Activated CD8-positive, alpha-beta memory T cell treated with anti-CD3 and anti-CD28 coated beads, Interleukin-2, amount 50 U/mL, for 48 hours (primary cell): Measurements from ENCODE around the gene IRAK1.

ENCODE experiments used
- DNase-seq: peaks from one replicate; pipeline ENCODE4 v3.0.0-alpha.2; 2020

Gene IRAK1

DNA sequence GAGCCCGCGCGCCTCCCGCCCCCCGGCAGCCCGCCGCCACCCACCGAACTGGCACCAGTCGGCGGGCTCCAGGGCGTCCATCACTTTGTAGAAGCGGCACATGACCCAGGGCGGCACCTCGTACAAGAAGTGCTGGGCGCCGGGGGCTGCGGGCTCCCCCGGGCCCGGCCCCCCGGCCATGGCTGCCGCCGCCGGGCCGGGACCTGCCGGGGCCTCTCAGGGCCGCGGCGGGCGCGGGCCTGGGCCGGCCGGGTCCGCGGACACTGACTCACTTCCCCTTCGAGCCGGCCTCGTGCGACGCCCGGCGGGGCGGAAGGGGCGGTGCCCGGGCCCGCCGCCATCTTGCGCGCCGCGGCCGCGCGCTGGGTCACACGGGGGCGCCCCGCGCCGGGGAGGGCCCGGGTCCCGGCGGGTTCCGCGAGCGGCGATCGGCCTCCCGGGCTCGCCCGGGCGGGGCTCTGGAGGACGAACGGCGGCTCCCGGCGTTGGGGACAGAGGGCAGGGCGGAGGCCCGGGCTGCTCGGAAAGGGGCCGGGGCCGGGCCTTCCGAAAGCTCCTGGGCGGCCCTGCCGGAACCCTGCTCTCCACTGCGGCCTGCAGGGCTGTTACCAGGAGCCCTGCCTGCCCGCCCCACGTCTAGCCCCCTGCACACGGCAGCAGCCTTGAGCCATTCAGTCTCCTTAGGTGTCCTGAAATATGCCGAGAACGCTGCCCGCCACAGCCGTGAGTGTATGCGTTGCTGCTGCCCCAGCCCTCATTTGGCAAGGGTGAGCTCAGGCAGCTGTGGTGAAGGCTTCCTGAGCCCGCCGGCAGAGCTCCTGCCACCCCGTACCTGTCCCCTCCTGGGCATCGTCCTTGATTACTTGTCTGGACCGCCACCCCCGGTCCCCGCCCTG is at the start of gene IRAK1:
Gene IRAK1, minus strand, starts transcription at position 270 of the 896 bp plus-strand sequence. Its CDS starts 90 bp downstream, at position 180.
- DNase-seq: peak; percentile 74

DNA sequence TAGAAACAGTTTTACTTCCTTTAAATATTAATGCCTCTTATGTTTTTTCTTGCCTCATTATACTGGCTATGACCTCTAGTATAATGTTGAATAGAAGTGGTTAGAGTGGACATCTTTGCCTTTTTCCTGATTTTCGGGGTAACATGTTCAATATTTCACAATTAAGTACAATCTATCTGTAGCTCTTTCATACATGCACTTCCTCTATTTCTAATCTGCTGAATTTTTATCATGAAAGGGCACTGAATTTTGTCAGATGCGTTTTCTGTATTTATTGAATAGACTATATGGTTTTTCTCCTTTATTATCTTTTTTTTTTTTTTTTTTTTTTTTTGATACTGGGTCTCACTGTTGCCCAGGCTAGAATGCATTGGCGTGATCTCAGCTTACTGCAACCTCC is 48.9 kb upstream of the IRAK1 start:
- DNase-seq: no peak

DNA sequence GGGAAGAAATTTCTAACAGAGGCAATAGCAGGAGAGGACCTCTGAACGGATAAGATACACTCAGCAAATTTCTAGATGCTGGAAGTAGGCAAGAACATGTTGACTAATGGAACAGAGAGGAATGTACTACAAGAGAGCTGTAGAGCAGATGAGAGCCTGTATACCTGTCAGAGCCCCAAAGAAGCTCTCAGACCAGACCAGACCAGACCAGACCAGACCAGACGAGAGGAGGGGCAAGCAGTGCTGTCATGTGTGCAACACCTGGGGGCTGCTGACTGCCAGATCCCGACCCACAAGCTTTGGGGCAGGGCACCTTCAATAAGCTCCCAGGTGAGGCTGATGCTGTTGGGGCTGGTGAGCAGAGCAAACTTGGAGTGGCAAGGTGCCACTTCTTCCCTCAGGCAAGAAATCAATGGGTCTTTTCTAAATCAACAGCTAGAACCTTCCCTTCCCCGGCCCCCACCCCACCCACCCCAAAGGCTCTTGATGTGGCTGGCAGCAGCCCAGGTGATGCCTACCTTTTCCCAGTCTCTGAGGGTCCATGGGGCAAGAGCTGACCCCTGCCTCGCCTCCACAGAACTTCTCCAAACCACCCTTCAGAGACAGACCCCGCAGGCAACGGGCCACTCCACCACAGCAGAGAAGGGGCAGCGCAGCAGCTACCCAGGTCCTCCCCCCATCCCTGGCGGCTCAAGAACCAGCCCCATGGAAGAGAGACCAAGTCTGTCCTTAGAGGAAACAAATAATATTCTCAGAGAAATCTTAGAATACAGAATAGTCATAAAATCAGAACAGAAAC is 45.1 kb upstream of the IRAK1 start:
- no peak for DNase-seq

DNA sequence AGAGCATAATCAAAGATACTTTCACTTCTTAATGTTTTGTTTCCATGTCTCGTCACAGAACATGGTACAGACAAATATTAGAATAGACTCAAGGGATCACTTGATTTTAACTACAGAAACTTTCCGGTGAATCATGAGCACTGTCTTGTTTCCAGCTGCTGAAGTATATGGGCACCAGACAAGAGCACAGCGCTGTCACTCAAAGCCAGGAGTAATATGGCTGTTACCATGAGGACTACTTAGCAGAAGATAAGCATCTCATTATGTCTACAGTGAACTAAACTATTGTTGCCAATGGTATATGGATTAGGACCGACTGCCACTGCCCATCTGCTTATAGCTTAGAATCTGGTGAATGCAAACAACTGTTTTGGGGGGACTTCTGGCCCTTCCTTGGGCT is 43.5 kb upstream of the IRAK1 start:
- DNase-seq: no peak

DNA sequence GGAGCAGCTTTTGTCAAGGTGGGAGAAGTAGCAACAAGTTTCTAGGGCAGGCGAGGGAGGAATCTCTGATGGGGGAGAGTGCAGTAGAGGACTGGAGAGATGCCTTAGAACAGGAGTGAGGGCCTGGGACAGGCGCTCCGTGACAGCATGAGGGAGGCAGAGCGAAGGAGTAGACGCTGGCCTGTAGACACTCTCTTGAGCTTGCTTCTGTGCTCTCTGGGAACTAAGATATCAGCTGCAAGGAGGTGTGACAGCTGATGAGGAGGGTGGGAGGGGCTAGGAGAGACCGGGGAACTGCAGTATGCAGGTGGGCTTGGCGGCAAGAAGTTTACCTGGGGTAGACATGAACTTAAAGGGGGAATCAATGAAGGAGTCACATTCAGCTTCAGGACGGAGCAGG is 42.1 kb upstream of the IRAK1 start:
- no peak for DNase-seq

DNA sequence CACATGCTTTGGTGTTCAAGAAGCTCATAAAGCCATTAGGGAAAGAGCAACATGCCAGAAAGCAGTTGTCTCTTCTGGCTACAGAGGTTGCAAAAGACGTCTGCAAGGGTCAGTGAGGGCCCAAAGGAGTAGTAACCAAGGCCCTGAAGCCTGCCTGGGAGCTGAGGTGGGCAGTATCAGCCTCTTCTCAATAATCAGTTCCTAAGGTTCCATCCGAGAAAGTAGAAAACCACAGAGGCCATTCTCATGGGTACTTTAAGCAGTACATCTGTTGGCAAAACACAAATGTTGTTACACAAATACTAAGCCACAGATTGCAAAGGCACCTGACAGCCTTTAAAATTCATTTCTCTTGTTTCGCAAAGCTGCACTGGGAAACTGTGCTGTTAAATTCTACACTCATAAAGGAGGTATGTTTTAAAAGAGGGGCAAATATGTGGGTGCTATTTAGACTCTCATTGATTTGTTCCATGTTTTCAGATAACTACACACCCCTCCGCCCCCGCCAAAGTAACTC is 40.1 kb upstream of the IRAK1 start:
- DNase-seq: no peak

DNA sequence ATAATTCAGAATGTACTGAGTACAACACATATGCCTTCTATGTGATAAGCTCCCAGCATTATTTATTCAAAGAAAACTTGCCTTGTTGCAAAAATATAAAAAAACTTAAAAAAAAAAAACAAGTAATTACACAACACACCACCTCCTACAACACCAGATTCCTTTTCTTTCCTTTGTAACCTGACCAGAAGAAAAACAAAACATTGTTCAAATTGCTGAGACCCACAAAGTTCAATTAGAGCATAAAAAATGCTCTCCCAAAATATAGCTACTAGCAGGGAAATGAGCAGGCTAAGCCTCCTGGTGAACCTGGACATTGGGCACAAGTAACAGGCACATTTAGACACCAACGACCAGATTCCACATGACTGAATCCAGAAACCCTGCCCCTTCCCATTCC is 39.5 kb upstream of the IRAK1 start:
- DNase-seq: no peak

DNA sequence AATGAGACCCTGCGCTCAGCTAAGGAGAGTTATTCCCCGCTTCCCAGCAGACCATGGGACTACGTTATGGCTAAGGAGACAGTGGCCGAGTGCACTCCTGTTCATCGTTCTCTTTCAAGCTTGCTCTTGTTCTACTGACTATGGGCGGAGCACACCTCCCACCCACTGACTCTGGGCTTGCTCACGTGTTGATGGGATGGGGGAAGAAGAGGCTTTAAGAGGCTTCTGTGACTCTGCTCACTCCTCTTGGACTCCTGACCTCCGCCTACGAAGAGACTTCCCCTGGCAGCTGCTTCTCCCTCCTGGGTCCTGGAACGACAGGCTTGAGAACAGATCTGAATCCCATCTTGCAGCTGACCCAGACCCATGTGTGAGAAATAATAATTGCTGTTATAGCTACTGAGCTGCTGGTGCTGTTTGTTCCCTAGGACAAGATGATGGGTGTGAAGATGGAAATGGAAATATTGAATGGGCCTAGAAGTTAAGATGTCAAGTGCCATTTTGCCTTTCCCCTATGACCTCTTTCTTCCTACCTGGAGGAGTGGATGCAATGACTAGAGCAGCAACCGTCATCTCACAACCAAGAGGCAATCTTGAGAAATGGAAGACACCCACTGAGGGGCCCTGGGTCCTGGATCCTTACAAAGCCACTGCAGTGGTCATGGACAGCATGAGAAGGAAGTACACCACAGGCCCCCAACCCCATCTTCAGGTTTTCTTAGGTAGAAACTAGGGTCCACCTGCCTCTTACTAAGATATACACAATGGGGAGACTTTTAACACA is 38.7 kb upstream of the IRAK1 start:
- no peak for DNase-seq

DNA sequence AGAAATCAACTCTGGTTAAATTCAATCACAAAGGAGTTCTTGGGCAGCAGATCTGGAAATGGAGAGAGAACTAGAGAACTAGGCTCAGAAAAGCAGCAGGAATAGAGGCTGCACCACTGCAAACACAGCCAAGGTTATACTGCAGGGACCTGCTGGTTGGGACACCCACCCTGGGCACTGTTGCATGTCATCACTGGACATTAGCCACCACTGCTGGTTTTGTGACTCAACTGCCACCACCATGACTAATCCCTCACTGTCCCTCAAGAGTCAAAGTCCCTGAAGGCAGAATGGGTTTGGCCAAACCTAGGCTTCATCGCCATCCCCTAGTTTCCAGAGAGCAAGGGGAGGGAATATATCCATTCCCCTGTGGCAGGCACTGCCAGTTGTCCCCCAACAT is 38.1 kb upstream of the IRAK1 start:
- DNase-seq: no peak

DNA sequence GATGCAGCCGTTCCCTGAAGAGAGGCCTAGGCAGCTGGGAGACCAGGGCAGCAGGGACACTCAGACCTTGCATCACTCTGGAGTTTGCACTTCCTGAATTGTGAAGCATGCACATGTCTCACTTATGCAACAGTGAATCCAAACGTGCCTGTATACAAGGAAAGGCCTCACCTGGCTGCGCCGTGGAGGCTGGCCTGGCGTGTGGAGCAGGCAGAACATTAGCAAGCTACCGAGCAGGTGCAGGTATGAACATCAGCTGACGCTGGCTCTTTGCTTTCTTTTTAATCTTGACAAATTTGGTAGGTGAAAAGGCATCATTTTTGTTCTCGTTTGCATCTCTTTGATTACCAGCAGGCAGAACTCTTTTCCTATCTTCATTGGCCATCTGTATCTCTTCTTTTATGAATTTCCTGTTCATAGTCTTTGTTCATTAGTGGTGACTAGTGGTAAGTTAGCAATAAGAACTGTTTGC is 37.1 kb upstream of the IRAK1 start:
- DNase-seq: no peak

DNA sequence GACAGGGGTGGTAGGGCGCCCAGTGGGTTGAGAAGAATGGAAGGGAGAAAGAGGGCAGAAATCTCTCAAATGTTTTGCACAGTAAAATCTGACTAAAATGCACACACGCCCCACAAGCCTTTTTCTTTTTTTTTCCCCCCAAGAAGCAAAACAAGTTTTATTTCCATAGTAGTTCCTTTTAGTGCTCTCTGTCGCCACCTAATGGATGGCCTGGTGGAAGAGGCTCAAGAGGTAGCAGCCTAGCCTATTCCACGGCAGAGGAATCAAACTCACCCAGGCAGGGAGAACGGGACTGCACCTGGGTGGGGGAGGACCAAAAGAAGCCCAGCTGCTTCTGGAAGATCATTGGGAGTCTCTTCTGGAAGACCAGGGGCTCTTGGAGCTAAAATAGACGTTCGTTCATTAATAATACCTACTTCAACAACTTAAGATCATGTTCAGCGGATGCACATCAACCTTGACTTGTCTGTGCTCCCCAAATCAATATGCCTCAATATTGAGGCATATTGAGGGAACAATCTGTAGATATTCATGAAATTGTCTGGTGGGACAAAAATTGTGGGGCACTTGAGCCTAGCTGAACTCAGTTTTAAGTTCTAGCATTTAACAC is 31.6 kb upstream of the IRAK1 start:
- DNase-seq: peak; percentile 76

DNA sequence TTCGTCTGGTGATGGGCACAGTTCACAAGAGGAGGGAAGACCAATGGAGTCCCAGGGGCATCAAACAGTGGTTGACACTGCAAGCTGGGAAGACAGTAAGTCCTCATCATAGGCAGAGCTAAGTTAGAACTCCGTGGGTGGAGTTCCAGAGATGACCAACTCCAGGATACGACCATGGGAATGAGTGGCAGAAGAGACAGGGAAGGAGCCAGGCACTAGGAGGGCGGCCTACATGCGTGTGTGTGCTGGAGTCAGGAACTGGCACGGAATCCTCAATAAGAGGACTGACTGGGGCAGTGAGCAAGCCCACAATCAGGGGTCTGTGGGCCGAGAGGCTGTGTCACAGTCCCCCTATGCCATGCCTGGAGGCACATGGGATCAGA is 30.4 kb upstream of the IRAK1 start:
- no peak for DNase-seq

DNA sequence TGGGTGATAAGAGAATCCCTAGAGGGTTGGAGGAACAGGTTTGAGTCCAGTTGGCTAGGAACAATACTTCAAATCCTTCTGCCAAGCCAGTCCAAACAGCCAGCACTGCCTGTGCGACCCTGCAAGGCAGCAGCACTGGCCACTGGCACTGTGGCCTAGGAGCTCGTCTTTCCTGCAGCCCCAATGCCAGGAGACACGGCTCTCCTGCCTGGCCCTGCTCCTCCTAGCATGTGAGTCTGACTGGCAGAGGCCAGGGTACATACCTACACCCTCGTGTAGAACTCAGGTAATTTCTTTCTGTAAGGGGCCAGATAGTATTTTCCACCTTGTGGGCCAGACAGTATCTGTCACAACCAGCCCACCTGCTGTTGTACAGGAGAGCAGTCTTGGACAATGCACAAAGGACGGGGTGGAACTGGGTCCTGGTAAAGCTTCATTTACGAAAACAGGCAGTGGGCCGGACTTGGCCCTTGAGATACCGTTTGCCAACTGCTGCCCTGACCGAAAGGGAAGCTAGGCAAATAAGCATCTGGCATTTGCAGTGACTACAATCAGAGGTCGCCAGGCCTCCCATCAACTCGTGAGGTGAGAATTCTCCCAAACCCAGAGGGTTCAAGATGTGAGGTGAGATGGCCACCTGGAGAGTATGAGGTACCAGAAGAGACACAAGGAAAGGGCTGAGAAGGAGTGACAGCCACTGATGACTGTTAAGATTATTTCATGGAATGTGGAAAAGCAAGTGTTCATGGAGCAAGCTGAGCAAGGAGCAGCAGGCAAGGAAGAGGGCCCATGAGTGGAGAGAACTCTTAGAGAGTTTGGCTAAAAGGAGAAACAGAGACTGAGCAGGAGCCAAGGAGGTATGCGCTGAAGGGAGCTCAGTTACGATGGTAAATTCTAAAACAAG is 29.8 kb upstream of the IRAK1 start:
- DNase-seq: no peak

DNA sequence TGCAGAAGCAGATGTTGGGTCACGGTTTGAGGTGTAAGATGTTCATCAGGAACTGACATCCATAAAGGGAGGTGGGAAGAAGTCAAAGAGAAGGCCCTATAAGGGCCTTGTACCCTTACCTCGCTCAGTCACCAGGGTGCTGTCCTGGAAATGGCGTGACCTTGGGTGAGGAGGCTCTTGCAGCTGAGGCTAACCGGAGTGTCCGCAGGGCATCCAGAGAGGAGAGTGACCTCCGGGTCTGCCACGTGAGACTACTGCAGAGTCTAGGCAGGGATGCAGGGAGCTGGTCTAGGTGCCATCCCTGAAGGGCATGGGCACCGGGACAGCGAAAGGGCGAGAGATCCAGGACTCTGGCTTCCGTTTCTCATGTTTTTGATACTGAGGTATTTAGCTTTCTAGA is 28.7 kb upstream of the IRAK1 start:
- DNase-seq: no peak

DNA sequence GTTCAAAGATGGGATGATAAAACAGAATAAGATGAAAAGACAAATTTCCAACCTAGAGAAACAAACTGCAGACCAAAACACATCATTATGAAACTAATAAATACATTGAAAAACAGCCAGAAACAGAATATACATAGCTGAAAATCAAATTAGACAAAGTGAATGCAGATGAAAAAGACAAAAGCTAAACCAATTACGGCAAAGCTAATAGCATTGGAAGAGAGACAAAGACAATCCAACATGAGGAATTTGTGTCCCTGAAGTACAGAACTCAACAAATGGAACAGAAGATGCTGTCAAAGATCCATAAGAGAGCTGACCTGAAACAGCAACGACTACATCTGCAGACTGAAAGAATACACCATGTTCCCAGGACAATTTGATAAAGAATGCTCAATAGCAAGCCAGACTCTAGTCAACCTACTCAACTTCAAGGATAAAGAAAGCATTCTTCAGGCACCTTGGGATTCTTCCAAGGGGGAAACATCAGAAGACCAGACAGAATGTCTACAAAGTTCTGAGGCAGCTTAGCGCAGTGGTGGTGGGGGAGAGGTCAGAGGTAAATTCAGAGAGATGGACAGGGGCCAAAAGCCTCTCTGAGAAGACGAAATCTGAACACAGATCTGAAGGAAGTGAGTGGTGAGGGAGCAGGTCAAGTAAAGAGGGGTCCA is 27.4 kb upstream of the IRAK1 start:
- DNase-seq: no peak

DNA sequence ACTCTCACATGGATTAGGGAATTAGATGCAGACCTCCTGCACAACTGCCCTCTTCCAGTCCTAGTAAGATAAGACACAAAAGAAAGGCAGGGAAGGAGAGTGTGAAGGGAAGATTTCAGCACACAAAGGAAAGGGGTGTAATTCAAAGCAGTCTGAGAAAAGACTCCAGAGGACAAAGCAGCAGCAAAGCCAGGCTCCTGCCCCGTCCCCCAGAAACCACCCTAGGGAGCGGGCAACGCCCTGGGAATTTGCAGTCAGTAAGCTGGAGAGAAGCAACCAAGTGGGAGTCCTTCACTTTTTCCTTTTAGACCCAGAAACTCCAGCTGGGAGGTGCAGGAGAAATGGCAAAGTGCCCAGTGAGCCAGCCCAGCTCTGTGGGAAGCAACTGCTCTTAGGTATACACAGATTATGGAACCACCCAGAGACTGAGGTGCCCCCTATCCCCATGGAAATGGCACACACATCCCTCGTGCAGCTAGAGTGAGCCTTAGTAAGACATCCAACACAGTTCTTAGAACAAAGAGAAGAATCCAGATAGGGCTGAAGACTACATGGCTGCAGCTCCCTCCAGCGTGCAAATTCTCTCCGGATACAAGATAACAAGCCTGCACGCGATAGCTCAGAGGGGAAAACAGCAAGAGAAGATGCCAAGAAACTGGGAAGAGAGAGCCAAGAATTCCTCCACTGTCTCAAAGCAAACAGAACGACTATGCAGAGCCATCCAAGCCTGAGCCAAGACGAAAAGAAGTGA is 26.5 kb upstream of the IRAK1 start:
- DNase-seq: no peak

DNA sequence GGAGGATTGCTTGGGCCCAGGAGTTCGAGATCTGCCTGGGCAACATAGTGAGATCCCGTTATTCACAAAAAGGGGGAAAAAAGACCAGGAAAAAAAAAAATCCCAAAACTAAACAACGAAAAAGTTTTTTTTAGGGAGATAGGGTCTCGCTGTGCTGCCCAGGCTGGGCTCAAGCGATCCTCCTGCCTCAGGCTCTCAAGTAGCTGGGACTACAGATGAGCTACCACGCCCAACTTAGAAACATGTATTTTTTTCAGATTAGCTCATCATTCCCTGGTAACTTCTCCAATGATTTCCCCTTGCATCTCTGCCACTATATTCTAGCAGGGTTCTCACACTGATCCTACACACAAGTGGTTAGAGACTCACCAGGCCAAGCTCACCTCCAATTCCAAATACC is 24.4 kb upstream of the IRAK1 start:
- DNase-seq: no peak

DNA sequence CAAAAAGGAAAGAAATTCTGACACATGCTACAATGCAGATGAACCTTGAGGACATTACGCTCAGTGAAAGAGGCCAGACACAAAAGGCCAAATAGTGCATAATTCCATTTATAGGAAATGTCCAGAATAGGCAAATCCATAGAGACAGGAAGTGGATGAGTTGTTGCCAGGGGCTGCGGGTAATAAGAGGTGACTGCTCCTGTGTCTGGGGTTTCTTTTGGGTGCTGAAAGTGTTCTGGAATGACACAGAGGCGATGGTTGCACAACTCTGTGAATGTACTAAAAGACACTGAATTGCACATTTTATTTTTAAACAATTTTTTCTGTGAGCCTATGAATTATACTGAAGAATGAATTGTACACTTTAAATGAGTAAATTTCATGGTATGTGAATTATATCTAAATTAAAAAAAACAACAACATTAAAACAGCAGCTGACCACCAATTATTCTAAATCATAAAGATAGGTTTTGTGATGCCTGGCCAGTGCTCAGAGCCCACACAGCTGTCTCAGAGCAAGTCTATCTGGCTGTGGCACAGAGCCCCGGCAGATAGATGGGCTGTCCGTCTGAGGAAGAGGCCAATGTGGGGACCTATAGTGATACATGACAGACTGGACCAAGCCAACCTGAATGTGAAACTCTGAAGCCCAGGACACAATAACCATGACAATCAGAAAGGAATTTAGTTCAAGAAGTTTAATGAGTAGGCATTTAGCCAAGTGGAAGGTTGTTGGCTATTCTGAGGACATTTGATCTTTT is 23.5 kb upstream of the IRAK1 start:
- DNase-seq: no peak

DNA sequence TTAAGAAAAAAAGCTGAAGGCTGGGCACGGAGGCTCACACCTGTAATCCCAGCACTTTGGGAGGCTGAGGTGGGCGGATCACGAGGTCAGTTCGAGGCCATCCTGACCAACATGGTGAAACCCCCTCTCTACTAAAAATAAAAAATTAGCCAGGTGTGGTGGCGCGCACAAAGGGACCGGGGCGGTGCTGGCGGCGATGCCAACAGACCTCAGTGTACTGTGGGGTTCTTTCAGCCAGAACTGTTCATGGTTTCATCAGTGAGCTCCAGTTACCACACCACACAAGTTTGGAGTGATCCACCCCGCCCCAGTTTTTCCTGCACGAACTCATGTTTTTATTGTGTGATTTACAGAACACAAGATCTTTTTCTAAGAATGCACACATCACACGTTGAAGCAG is 21.2 kb upstream of the IRAK1 start:
- no peak for DNase-seq
